Natural killer cell treated with Interleukin-12 subunit alpha and Interleukin-12 subunit beta and Interleukin-15 and Interleukin-18, amount 100 ng/mL, for 72 hours (primary cell): ENCODE measurements around the gene SPN. TPM values are rescaled to one million over a fixed set of nuclear protein-coding genes. Genes with fewer than 3 reads are reported as not detected.
"Not testable (repeated sequence)": the region's sequence is repeated elsewhere in the genome, so short reads cannot be mapped to it uniquely, and the experiment has no call there.

Experiments
- ATAC-seq, 2 donors: fragments of 150-1000 bp; cut with Tn5 transposase in 1 of 2; sonication (Bioruptor Pico), chemical (Tn5 transposase) in 1 of 2; 2 replicates each; pipeline ENCODE4 v1.10.0; 2021
- DNase-seq: peaks from one replicate; pipeline ENCODE4 v3.0.0; 2022; ENCODE audit warnings: low spot score
- H3K27ac Mint-ChIP-seq, 2 donors: 1 replicate in 1 of 2; 2 replicates in 1 of 2; pipeline ENCODE4 v1.8.0; 2022; ENCODE audit warnings: mixed read lengths in 2 of 2, mild to moderate bottlenecking in 1 of 2, moderate library complexity in 1 of 2
- H3K27me3 Mint-ChIP-seq, 2 donors: 1 replicate in 1 of 2; 2 replicates in 1 of 2; pipeline ENCODE4 v1.8.0; 2022; ENCODE audit warnings: mixed read lengths in 2 of 2
- H3K36me3 Mint-ChIP-seq: one replicate; pipeline ENCODE4 v1.8.0; 2022; ENCODE audit warnings: mixed read lengths
- H3K4me1 Mint-ChIP-seq, 2 donors: 1 replicate in 1 of 2; 2 replicates in 1 of 2; pipeline ENCODE4 v1.8.0; 2022; ENCODE audit warnings: low read depth in 2 of 2, mixed read lengths in 2 of 2, mild to moderate bottlenecking in 1 of 2
- H3K4me3 Mint-ChIP-seq: one replicate; pipeline ENCODE4 v1.8.0; 2022; ENCODE audit warnings: mixed read lengths
- H3K9me3 Mint-ChIP-seq: 2 replicates; pipeline ENCODE4 v1.8.0; 2022; ENCODE audit warnings: mixed read lengths
- total RNA-seq, 2 donors: library from RNA; stranded (reverse); gene quantifications; one replicate each; pipeline ENCODE4 v1.2.3, GENCODE V29; 2022

Gene SPN, protein sequence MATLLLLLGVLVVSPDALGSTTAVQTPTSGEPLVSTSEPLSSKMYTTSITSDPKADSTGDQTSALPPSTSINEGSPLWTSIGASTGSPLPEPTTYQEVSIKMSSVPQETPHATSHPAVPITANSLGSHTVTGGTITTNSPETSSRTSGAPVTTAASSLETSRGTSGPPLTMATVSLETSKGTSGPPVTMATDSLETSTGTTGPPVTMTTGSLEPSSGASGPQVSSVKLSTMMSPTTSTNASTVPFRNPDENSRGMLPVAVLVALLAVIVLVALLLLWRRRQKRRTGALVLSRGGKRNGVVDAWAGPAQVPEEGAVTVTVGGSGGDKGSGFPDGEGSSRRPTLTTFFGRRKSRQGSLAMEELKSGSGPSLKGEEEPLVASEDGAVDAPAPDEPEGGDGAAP
- total RNA-seq, result 100 to 1,000 TPM; 111 to 132 TPM

DNA sequence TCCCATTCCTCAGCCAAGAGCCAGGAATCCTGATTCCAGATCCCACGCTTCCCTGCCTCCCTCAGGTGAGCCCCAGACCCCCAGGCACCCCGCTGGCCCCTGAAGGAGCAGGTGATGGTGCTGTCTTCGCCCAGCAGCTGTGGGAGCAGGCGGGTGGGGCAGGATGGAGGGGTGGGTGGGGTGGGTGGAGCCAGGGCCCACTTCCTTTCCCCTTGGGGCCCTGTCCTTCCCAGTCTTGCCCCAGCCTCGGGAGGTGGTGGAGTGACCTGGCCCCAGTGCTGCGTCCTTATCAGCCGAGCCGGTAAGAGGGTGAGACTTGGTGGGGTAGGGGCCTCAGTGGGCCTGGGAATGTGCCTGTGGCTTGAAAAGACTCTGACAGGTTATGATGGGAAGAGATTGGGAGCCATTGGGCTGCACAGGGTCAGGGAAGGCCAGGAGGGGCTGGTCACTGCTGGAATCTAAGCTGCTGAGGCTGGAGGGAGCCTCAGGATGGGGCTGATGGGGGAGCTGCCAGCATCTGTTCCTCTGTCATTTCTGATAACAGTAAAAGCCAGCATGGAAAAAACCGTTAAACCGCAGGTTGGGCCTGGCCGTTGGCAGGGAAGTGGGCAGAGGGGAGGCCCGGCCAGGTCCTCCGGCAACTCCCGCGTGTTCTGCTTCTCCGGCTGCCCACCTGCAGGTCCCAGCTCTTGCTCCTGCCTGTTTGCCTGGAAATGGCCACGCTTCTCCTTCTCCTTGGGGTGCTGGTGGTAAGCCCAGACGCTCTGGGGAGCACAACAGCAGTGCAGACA is at the start of gene SPN:
Gene SPN, plus strand, starts transcription at position 232 of the 791 bp plus-strand sequence. Its CDS starts 482 bp downstream, at position 714.
- peak within 1 kb of the TSS; percentile 96 to 97 for H3K27ac Mint-ChIP-seq
- peak within 1 kb of the TSS; percentile 97 for H3K4me3 Mint-ChIP-seq
- peaks cover 57 to 58% of the 10 kb centered on the region in 2 donors for H3K4me1 Mint-ChIP-seq
- peaks cover 7% of the 10 kb centered on the region for H3K36me3 Mint-ChIP-seq
- ATAC-seq (peak; percentile 41 to 57), DNase-seq (no peak)
- H3K9me3 Mint-ChIP-seq, result no peaks in the 10 kb centered on the region
- H3K27me3 Mint-ChIP-seq, result no peaks in the 10 kb centered on the region

DNA sequence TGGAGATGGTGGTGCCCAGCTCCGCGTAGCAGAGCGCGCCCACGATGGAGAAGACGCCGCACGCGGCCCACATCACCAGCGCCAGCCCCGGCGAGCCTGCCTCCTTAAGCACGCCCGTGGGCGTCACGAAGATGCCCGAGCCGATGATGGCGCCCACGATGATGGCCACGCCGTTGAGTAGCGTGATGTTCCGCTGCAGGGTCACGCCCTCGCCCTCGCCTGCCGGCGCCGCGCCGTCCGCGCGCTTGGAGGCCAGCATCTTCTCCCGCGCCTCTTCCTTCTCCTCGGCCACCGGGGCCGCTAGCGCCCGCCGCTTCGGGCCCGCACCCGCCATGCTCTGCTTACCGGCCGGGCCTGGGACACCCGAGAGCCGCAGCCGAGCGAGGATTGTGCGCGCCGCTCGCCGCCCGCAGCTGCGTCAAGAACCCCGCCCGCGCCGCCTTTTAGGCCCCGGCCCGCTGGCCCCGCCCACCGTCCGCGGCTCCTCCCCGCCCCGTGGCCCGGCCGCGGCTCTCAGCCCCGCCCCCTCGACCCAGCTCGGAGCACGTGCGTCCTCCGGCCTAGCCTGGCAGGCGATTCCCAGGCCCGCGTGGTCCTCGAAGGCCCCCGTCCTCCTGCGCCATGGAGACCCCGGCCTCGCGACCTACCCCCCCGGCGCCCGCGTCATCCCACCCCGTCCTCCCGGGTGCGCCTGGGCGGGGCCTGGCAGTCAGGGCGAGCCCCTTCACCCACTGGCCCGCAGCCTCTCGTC is 49.6 kb upstream of the SPN start:
- Mint-ChIP-seq H3K4me3 (peak overlapping the region; percentile 88), H3K4me1 (peaks cover 13 to 17% of the 10 kb centered on the region in 2 donors), H3K27ac (peak overlapping the region; percentile 97 to 99)
- not testable (repeated sequence) for H3K9me3 Mint-ChIP-seq, H3K36me3 Mint-ChIP-seq, H3K27me3 Mint-ChIP-seq
- ATAC-seq (peak; percentile 79 to 81), DNase-seq (peak; percentile 91)

DNA sequence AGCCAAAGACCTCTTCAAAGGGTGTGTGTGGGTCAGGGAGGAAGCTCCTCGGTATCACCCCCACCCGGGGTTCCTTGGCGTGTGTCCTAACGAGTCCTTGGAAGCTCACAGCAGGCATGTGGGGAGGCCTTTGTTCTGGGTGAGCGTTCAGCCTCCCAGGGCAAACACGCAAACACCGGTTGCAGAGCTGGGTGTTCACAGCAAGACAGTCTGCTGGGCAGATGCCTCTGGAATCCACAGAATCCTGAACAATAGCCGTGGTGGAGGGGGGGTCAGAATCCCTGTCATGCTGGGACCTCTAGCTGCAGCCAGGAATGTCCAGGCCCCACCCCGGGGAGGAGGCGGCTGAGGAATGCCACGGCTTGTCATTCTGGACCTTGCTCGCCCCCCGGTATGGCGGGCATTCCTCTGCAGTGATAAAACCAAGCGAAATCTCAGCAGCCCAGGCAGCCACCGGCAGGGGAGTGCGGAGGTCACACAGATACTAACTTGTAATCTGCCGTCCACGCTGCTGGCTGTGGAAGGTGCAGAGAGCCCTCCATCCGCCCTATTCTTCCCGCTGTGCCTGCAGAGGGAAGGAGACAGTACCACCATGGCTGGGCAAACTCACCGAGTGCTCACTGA is 48.2 kb upstream of the SPN start:
- H3K4me3 Mint-ChIP-seq, DNase-seq, H3K27ac Mint-ChIP-seq, H3K9me3 Mint-ChIP-seq, H3K36me3 Mint-ChIP-seq, ATAC-seq, H3K27me3 Mint-ChIP-seq: not testable (repeated sequence)
- H3K4me1 Mint-ChIP-seq, result peaks cover 11 to 13% of the 10 kb centered on the region in 2 donors

DNA sequence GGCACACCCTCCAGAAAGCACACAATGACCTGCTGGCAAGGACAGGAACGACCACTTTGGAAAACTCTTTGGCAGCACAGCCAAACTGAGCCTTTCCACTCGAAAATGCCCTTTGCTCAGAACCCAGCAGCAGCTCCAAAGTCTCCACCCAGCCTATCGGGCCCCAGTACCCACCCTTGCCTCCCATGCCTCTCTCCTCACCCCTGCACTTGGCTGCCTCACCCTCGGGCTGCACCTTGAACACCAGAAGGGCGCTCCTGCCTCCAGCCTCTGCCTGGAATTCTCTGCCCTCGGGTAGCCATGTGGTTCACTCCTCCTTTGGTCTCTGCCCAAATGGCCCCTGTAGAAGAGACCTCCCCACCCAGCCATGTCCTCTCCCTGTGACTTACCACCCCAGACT is 46.9 kb upstream of the SPN start:
- not testable (repeated sequence) for H3K4me3 Mint-ChIP-seq, ATAC-seq, H3K27me3 Mint-ChIP-seq, H3K27ac Mint-ChIP-seq, H3K9me3 Mint-ChIP-seq, H3K36me3 Mint-ChIP-seq, DNase-seq
- H3K4me1 Mint-ChIP-seq, result peaks cover 11 to 13% of the 10 kb centered on the region in 2 donors

DNA sequence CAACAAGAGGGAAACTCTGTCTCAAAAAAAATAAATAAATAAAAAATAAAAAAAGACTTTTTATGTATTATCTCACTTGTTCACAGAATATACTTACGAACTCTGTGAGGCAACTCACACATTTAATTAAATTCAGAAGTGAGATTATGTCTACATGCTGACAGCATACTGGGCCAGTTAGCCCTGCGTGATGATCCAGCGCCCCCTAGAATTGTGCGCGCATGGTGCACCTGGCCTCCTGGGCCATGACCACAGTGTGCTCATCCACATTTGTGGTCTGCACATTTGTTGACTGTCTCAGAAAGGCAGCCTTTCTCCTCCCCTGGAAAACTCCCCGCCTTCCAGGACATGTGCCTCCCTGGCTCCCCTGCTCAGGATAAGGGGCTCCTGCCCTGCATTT is 42.5 kb upstream of the SPN start:
- not testable (repeated sequence) for H3K36me3 Mint-ChIP-seq, H3K27ac Mint-ChIP-seq, H3K9me3 Mint-ChIP-seq, H3K4me3 Mint-ChIP-seq, H3K27me3 Mint-ChIP-seq, DNase-seq, H3K4me1 Mint-ChIP-seq
- peak; percentile 61 to 66 for ATAC-seq

DNA sequence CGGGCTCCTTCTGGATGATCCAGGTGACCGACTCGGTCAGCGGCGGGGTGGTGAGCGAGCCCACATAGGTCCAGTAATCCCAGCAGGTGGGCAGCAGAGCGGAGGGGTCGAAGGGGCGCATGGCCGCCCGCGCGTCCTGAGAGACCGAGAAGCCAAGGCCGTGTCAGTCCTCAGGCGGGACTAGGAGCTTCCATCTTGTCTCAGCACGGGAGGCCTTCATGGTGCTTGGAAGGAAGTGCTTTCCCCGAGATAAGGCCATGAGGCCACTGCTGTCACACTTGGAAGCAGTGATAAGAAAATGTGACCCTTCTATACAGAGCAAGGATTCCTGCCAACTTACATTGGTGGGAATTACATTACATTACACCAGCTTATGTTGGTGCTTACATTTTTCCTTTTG is 40.3 kb upstream of the SPN start:
- H3K27ac Mint-ChIP-seq, H3K9me3 Mint-ChIP-seq, DNase-seq, ATAC-seq, H3K4me3 Mint-ChIP-seq, H3K27me3 Mint-ChIP-seq, H3K36me3 Mint-ChIP-seq: not testable (repeated sequence)
- peaks cover 8 to 11% of the 10 kb centered on the region in 2 donors for H3K4me1 Mint-ChIP-seq

DNA sequence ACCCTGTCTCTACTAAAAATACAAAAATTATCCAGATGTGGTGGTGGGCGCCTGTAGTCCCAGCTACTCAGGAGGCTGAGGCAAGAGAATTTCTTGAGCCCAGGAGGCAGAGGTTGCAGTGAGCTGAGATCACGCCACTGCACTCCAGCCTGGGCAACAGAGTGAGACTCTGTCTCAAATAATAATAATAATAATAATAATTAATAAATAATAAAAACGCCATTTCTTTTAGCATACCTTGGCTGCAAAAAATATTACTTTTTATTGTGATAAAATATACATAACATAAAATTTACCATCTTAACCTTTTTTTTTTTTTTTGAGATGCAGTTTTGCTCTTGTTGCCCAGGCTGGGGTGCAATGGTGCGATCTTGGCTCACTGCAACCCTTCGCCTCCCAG is 39.8 kb upstream of the SPN start:
- not testable (repeated sequence) for H3K9me3 Mint-ChIP-seq, H3K4me3 Mint-ChIP-seq, DNase-seq, H3K27ac Mint-ChIP-seq, ATAC-seq, H3K36me3 Mint-ChIP-seq, H3K27me3 Mint-ChIP-seq
- peaks cover 8 to 11% of the 10 kb centered on the region in 2 donors for H3K4me1 Mint-ChIP-seq

DNA sequence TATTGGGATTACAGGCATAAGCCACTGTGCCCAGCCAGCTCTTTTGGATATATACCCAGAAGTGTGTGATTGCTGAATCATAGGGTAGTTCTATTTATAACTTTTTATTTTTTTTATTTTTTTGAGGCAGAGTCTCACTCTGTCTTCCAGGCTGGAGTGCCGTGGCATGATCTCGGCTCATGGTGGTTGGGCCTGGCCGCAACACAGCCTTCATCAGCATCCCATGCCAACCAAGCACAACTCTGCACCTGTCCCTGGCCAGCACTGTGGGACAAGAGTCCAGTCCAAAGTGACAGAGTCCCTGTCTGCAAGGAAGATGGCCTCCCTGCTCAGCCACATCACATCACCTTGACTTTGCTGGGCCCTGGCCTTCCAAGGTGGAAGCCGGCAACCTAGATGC is 37.9 kb upstream of the SPN start:
- DNase-seq, H3K27me3 Mint-ChIP-seq, ATAC-seq, H3K9me3 Mint-ChIP-seq, H3K27ac Mint-ChIP-seq, H3K36me3 Mint-ChIP-seq, H3K4me3 Mint-ChIP-seq, H3K4me1 Mint-ChIP-seq: not testable (repeated sequence)

DNA sequence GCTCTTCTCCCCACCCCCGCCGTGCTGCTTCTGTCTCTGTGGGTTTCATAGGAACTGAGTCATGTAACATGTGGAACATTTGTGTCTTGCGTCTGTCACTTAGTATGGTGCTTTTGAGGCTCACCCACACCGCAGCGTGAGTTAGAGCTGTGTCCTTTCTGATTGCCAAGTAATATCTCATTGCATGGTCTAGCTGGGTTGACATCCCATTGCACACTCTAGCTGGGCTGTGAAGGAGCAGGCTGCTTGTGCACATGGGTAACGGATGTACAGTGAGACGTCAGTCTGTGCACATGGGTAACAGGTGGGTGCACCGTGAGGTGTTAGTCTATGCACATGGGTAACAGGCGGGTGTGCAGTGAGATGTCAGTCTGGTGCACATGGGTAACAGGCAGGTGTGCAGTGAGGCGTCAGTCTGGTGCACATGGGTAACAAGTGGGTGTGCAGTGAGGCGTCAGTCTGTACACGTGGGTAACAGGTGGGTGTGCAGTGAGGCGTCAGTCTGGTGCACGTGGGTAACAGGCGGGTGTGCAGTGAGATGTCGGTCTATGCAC is 36.2 kb upstream of the SPN start:
- DNase-seq, result peak; percentile 82
- ATAC-seq, result peak; percentile 97 to 99
- peak overlapping the region; percentile 77 to 79 for H3K27ac Mint-ChIP-seq
- H3K9me3 Mint-ChIP-seq, H3K36me3 Mint-ChIP-seq, H3K4me1 Mint-ChIP-seq, H3K27me3 Mint-ChIP-seq: not testable (repeated sequence)
- H3K4me3 Mint-ChIP-seq, result peak overlapping the region; percentile 92

DNA sequence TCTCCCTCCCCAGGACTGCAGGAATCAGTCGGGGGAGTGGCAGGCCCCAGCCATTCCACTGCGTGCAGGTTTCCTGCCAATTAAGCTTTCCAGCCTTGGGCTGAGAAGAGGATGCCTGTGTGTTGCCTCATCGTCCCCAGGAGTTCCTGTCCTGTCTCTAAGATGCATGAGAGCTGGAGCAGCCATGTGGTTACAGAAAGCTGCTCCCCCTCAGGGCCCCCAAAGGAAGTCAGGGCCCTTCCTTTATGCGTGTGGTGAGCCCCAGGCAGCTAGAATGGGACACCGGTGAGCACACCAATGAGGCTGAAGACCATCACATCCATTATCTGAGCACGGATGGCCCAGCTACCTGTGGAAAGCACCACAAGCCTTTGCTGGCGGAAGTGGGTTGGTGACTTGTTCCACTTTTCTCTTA is 35.4 kb upstream of the SPN start:
- H3K27me3 Mint-ChIP-seq, H3K27ac Mint-ChIP-seq, H3K36me3 Mint-ChIP-seq, H3K9me3 Mint-ChIP-seq, DNase-seq, H3K4me1 Mint-ChIP-seq, H3K4me3 Mint-ChIP-seq: not testable (repeated sequence)
- peak; percentile 7 to 17 for ATAC-seq

DNA sequence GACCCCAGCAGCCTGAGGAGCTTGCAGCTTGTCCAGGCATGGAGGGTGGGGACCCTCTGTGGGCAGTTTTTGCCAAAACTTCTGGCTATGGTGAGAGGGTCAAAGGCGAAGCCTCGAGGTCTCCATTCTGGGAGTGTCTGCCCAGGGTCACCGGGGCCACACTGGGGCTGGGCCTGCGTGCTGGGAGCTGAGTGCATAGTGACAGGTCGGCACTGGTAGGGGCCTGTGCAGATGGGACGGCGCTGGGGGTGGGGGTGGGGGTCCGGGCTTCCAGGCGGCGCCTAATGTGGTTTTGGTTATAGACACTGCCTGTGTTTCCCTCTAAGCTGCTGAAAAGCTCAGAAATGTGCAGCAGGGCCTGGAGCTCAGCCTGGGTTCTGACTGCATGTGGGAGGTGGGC is 34.3 kb upstream of the SPN start:
- H3K27me3 Mint-ChIP-seq, H3K36me3 Mint-ChIP-seq, H3K27ac Mint-ChIP-seq, H3K9me3 Mint-ChIP-seq, ATAC-seq, DNase-seq, H3K4me1 Mint-ChIP-seq, H3K4me3 Mint-ChIP-seq: not testable (repeated sequence)

DNA sequence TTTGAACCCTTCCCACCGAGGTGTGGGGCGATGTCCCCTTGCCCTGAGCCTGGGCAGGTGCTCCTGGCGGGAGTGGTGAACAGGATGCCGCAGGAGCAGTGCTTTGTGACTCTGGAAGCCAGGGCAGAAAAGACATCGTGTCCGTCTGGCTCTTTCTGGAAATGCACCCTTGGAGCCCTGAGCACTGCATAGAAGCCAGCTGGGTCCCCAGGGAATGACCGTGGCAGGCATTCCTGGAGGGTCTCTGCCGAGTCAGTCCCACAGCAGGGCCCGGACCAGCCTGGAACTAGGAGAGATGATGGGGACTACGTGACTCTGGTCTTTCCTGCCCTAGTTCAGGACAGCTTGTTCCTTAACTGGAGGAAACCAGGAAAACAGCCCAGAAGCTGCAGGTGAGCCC is 33.7 kb upstream of the SPN start:
- H3K27me3 Mint-ChIP-seq, H3K36me3 Mint-ChIP-seq, H3K4me1 Mint-ChIP-seq, H3K4me3 Mint-ChIP-seq, ATAC-seq, DNase-seq, H3K27ac Mint-ChIP-seq, H3K9me3 Mint-ChIP-seq: not testable (repeated sequence)

DNA sequence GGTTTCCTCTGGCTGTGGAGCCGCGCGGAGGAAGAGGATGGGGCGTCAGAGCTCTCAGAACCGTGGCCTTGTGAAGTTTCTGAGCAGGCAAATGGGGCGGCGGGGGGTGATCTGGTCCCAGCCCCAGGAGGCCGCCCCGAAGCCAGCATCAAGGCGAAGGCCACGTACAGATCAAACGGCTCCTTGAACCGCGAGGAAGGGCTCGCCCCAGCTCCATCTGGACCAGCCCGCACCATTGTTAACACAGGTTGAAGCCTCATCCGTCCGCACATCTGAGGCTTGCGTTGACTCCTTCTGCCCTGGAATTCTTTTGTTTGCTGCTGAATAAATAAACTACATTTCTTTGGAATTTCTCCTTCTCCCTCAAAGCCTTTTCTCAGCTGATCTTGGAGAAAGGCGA is 31.4 kb upstream of the SPN start:
- H3K9me3 Mint-ChIP-seq, H3K4me1 Mint-ChIP-seq, H3K4me3 Mint-ChIP-seq, H3K36me3 Mint-ChIP-seq, DNase-seq, H3K27me3 Mint-ChIP-seq, H3K27ac Mint-ChIP-seq, ATAC-seq: not testable (repeated sequence)
